Hematopoietic multipotent progenitor cell treated with erythropoietin and hydrocortisone succinate and interleukin-3 and kit ligand, for 17 days (in vitro differentiated cells): ENCODE results near the gene KRTAP21-3.
"Not testable (repeated sequence)": the region's sequence is repeated elsewhere in the genome, so short reads cannot be mapped to it uniquely, and the experiment has no call there.

Source experiments
- DNase-seq: peaks from one replicate; pipeline ENCODE4 v3.0.0-alpha.2; 2015; ENCODE audit warnings: low spot score

KRTAP21-3 gene

GRCh38 chr21:30718239-30718909 is at the start of gene KRTAP21-3:
Gene KRTAP21-3 (minus strand): TSS chr21:30718777. CDS start chr21:30718759, 18 bp downstream.
- DNase-seq: no peak

GRCh38 chr21:30760776-30761175 is 42.2 kb upstream of the KRTAP21-3 start:
- no peak for DNase-seq

GRCh38 chr21:30758306-30758705 is 39.7 kb upstream of the KRTAP21-3 start:
- DNase-seq: no peak

GRCh38 chr21:30755328-30755727 is 36.8 kb upstream of the KRTAP21-3 start, which contains the start of gene KRTAP21-1:
Gene KRTAP21-1 (minus strand): TSS chr21:30755428. CDS start chr21:30755378, 50 bp downstream.
- not testable (repeated sequence) for DNase-seq

GRCh38 chr21:30747159-30747558 is 28.6 kb upstream of the KRTAP21-3 start, which contains the start of gene KRTAP21-2:
Gene KRTAP21-2 (minus strand): TSS chr21:30747259. CDS start chr21:30747202, 57 bp downstream.
- no peak for DNase-seq

- no peak for DNase-seq
These were observed 21.9 kb upstream of the KRTAP21-3 start for GRCh38 chr21:30740462-30740861.

- no peak for DNase-seq
These were observed 14.4 kb upstream of the KRTAP21-3 start for GRCh38 chr21:30733026-30733425.

- no peak for DNase-seq
These were observed 8.1 kb upstream of the KRTAP21-3 start for GRCh38 chr21:30726726-30727125.

GRCh38 chr21:30719401-30719800 is 824 bp upstream of the KRTAP21-3 start:
- no peak for DNase-seq

GRCh38 chr21:30717105-30717504 is 1.5 kb downstream of the KRTAP21-3 start:
- DNase-seq: no peak

GRCh38 chr21:30714946-30715345 is 3.6 kb downstream of the KRTAP21-3 start:
- no peak for DNase-seq

GRCh38 chr21:30714456-30714855 is 4.1 kb downstream of the KRTAP21-3 start:
- DNase-seq: no peak

- no peak for DNase-seq
These were observed 4.8 kb downstream of the KRTAP21-3 start for GRCh38 chr21:30713766-30714165.

- DNase-seq: no peak
These were observed 8.1 kb downstream of the KRTAP21-3 start for GRCh38 chr21:30710499-30710898.

GRCh38 chr21:30707409-30707808 is 11.2 kb downstream of the KRTAP21-3 start:
- no peak for DNase-seq

- DNase-seq: no peak
These were observed 22.6 kb downstream of the KRTAP21-3 start for GRCh38 chr21:30695956-30696355.

- no peak for DNase-seq
These were observed 28.8 kb downstream of the KRTAP21-3 start for GRCh38 chr21:30689822-30690221.

GRCh38 chr21:30684506-30684905 is 34.1 kb downstream of the KRTAP21-3 start:
- DNase-seq: no peak

- no peak for DNase-seq
These were observed 38.0 kb downstream of the KRTAP21-3 start for GRCh38 chr21:30680586-30680985.

GRCh38 chr21:30676737-30677136 is 41.8 kb downstream of the KRTAP21-3 start:
- no peak for DNase-seq

GRCh38 chr21:30674312-30674711 is 44.3 kb downstream of the KRTAP21-3 start:
- DNase-seq: no peak

- no peak for DNase-seq
These were observed 45.5 kb downstream of the KRTAP21-3 start for GRCh38 chr21:30672985-30673650.

- DNase-seq: no peak
These were observed 49.8 kb downstream of the KRTAP21-3 start for GRCh38 chr21:30668776-30669175.
